ENCODE results near the gene GNG13.

- TF ChIP-seq CTCF (IDR thresholded peaks at IDR 0.05): no peak
- no peak for TF ChIP-seq POLR2A (IDR thresholded peaks at IDR 0.05)
These were observed 25.0 kb upstream of the GNG13 start for GRCh38 chr16:825341-826061.
